Stimulated activated CD8-positive, alpha-beta memory T cell treated with anti-CD3 and anti-CD28 coated beads, Interleukin-4, amount 100 ng/mL, for 1 hour (primary cell): ENCODE results near the gene GATC.
"Not testable (repeated sequence)": the region's sequence is repeated elsewhere in the genome, so short reads cannot be mapped to it uniquely, and the experiment has no call there.

Experiments used
- DNase-seq, 2 donors: peaks; one replicate each; pipeline ENCODE4 v3.0.0-alpha.2; 2020; ENCODE audit warnings: low read depth in 2 of 2, low spot score in 1 of 2

The GATC gene

GRCh38 chr12:120432772-120433525, 13.3 kb upstream of the GATC start:
- no peak for DNase-seq

GRCh38 chr12:120437735-120438494, 8.3 kb upstream of the GATC start, which contains the start of gene COX6A1:
Gene COX6A1 (plus strand): TSS chr12:120438113. CDS start chr12:120438127, 14 bp downstream.
- peak; percentile 90 to 94 for DNase-seq

- no peak for DNase-seq
Measured at GRCh38 chr12:120438495-120439198, 7.6 kb upstream of the GATC start.

DNA sequence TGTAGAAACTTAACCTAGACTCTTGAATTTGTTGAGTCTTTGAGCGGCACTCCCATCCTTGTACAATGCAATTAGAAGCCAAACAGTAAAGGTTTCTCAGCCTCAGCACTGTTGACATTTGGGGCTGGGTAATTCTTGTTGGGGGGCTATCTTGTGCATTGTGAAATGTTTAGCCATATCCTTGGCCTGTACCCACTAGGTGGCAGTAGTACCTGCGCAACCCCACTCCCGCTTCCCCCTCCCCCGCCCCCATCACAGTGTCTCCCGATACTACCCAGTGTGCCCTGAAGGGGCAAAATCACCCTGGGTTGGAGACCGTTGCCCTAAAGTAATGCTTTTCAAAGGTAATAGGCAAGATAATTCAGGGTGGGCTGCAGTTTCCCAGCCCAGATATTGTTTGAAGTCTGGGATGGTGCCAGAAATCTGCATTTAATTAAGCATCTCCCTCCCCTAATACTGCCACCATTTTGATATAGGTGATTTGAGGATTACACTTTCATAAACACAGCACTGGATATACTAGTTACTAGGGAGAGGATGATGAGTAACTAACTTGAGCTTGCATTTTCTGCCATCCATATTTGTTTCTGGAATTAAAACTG, 6.5 kb upstream of the GATC start:
- peak; percentile 31 to 49 for DNase-seq

DNA sequence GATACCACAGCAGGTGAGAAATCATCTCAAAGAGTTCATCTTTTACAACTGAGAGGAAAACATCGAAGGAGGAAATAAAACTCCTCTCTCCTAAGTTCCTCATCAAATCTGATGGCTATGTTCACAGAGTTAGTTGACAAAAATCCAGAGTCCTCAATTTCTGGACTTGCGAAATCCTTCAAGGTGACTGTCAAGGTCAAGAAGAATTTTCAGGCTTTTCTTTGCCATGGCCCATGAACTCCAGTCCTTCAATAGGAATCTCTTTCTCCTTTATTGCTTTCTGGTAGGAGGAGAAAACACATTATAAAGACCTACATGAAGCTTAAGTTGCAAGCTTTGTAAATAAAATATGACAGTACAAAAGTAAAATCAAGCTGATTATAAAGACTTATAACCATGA, 1.6 kb upstream of the GATC start:
- DNase-seq, result no peak

DNA sequence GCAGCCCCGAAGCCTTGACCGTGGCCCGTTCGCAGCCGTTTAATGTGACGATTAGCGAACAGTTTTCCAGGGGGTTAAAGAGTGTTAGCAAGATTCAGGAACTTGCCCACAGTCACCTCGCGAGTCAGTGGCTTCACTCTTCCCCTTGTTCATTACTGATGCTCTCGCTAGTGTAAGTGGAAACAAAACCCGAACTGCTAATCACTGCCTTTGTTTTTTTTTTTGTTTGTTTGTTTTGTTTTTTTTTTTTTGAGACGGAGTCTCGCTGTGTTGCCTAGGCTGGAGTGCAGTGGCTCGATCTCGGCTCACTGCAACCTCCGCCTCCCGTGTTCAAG, 567 bp downstream of the GATC start:
- not testable (repeated sequence) for DNase-seq

DNA sequence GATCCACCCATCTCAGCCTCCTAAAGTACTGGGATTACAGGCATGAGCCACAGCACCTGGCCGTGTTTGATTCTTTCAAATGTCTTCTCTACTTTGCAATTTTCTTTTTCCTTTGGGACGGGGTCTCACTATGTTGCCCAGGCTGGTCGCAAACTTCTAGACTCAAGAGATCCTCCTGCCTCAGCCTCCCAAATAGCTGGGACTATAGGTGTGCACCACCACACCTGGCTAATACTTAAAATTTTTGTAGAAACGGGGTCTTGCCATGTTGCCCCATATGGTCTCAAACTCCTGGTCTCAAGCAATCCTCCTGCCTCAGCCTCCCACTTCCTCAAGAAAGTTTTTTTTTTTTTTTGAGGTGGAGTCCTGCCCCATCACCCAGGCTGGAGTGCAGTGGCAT, 1.7 kb downstream of the GATC start:
- DNase-seq, result no peak

DNA sequence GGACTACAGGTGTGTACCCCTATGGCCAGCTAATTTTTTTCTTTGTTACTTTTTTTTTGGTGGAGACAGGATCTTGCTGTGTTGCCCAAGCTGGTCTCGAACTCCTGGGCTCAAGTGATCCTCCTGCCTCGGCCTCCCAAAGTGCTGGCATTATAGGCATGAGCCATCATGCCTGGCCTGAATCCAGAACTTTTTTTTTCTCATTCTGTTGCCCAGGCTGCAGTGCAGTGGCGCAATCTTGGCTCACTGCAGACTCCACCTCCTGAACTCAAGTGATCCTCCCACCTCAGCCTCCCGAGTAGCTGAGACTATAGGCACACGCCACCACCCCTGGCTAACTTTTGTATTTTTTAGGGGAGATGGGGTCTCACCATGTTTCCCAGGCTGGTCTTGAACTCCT, 6.3 kb downstream of the GATC start:
- not testable (repeated sequence) for DNase-seq

- DNase-seq, result no peak
Measured at GRCh38 chr12:120453060-120453750, 7.0 kb downstream of the GATC start.

- DNase-seq, result no peak
Measured at GRCh38 chr12:120453977-120454376, 7.7 kb downstream of the GATC start.

GRCh38 chr12:120455302-120455701, 9.1 kb downstream of the GATC start:
- no peak for DNase-seq

DNA sequence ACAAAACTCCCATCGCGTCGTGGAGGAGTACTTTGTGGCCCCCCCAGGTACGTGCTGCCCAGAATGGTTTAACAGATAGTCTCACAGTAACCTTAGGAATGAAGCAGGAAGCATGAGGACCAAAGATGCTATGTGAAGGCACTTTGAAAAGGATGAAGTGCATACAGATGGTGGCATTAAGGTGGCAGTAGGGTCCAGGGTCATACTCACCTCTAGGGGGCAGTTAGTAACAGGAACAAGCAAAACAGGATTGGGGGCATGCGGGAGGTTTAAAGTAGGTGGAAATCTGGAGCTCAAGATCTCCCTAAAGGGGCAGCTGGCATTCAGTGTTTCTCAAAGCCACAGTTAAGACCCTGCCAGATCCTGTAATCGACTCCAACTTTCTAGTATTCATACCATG, 10.9 kb downstream of the GATC start:
- DNase-seq, result no peak

GRCh38 chr12:120460157-120460556, 13.9 kb downstream of the GATC start:
- no peak for DNase-seq

DNA sequence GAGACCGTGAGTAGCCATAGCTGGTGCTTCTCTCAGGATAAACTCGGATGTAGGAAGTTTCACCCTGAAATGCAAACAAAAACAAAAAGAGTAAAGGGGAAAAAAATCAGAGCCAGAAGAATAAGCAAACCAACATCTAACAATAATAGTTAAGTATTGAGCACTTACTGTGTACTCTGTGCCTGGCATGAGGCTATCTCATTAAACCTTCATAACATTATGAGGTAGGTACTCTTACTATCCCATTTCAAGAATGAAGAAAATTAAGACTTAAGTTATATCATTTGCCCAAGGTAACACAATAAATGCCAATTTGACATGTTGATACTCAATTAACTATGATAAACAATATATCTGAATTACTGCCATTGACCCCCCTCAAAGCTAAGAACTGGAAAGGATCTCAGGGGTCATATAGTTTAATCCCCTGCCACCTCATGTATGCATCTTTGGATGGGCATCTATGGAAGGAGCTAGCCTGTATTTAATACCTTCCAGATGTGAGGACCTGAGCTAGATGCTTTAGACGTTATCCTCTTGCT, 15.9 kb downstream of the GATC start:
- no peak for DNase-seq

GRCh38 chr12:120463712-120464111, 17.5 kb downstream of the GATC start:
- DNase-seq, result no peak

GRCh38 chr12:120465756-120466155, 19.5 kb downstream of the GATC start:
- DNase-seq, result no peak

DNA sequence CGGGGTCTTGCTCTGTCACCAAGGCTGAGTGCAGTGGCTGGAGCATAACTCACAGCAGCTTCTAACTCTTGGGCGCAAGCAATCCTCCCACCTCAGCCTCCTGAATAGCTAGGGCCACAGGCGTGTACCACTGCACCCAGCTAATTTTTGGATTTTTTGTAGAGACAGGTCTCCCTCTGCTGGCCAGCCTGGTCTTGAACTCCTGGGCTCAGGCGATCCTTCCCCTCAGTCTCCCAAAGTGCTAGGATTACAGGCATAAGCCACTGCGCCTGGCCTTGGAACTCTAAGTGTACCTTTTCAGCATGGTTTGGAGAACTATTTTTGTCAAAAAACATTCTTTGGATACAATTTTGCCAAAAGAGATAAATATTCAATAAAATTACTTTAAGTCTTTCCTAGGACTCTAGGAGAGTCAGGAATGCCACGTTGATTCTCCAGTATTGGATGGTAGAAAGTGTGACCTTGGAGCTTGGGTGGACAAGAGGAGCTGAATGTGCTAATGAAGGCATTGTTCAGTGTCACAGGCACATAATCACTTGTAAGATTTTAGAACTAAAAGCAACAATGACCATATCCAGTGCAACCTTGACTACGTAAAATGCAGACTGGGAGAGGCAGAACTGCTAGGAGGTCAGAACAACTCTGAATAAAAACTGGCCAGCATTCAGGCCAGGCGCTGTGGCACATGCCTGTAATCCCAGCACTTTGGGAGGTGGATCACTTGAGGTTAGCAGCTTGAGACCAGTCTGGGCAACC, 20.5 kb downstream of the GATC start:
- DNase-seq, result no peak

GRCh38 chr12:120467439-120467838, 21.2 kb downstream of the GATC start:
- no peak for DNase-seq

GRCh38 chr12:120468325-120468820, 22.1 kb downstream of the GATC start:
- DNase-seq, result no peak
